Ramos (cell line): ENCODE results near the gene NRP1.

Experiments
- in situ Hi-C: fragments of 300-500 bp; cut with MboI; formaldehyde crosslinking; loops from one replicate; pipeline ENCODE4 v1.14.3; 2022; ENCODE audit warnings: low sequenced_read_pairs; ENCODE audit not compliant: unreplicated experiment

Gene NRP1

DNA sequence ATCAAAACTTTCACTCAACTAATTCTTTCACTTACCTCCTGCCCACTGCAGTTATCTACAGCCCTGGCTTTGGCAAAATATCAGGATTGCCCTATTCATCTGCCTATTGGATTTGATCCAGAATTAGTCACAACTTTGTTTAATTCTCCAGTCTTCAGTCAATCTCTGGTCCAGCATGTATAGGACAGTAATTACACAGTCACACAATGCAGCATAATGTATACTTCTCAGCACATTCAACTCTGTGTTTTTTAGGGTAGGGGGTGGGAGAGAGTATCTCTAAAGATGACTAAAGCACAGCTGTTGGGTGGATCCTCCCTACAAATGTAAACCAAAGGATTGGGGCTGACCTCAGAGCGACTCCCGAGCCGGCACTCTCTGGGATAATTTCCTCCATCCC lies 17.7 kb upstream of the NRP1 start:
- in situ Hi-C loops: no loop called here

GRCh38 chr10:33350041-33350440 lies 15.6 kb upstream of the NRP1 start:
- in situ Hi-C loops: no loop called here

DNA sequence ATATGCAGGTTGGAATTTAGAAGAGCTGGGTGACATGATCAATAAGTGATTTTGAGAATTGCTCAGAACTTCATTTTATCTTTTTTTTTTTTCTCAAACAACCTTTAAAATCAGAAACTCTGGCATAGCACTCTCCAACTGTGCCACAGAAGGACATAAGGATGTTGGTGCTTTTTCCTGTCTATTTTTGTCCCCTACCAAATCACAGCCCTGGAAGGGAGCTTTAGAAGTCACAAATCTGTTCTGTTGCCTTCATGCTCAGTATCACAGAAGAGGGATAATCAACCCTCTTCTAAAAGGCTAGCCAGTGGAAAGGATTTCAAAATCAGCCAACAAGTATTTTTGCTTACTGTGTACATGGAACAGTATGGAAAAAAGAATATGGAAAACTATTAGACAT lies 14.8 kb upstream of the NRP1 start:
- in situ Hi-C loops: loop anchor here (25.0 kb wide), 1 partner anchor 1288 kb away; no protein-coding TSS in a partner anchor

DNA sequence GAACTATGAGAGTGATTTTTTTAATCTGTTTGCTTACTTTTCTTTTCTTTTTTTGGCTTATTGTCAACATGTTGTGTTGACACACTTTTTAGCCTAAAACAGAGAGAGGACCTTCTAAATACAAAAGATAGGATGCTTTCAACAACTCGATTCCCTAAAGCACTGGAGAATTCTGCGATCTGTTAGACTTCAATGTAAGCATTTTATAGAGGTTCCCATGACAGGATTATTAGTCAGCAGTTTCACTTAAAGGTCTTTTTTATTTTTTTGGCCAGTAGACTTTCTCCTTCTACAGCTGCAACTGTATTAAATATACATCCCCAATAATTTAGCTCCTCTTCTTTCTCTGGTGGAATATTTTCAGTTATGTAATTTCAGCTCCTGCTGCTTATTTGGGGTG lies 12.7 kb upstream of the NRP1 start:
- in situ Hi-C loops: loop anchor here (25.0 kb wide), 1 partner anchor 1290 kb away; no protein-coding TSS in a partner anchor

DNA sequence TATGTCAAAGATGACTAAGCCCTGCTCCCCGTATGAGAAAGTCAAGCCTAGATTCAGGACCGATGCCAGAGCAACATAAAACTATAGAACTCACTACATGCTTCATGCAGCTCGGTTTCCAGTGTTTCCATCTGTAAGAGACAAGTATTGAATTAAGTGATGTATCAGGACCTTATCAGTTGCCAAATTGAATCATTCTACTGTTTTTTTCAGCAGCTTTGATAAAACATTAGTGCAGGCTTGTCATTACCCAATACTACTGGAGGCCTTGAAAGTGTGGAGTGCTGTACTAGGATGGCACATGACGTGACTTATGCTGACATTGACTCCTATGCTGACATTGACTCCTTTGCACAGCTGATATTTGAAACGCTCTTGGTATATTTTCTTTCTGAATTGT lies 10.8 kb upstream of the NRP1 start:
- in situ Hi-C loops: loop anchor here (25.0 kb wide), 1 partner anchor 1292 kb away; no protein-coding TSS in a partner anchor

DNA sequence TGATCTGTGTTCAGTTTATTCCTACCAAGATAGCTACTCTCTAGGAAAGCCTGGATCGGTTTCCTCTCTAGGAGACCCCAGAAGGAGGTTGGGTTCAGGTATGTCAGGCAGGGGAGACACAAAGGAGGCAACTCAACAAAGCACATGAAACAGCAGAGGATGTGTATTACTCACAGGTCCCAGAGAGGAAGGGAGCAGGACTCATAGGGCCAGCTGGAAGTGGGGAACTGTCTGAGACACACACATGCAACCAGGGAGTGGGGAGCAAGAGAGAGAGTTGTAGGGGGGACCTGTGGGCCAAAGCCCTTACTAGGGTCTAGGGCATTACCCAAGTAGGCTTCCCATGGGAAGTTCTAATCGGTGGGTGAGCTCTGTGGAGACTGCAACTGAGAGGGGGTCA lies 10.2 kb upstream of the NRP1 start:
- in situ Hi-C loops: loop anchor here (25.0 kb wide), 1 partner anchor 1293 kb away; no protein-coding TSS in a partner anchor

GRCh38 chr10:33341637-33342036 lies 7.2 kb upstream of the NRP1 start:
- in situ Hi-C loops: loop anchor here (25.0 kb wide), 1 partner anchor 1296 kb away; no protein-coding TSS in a partner anchor

GRCh38 chr10:33337326-33337957 lies 3.0 kb upstream of the NRP1 start:
- in situ Hi-C loops: loop anchor here (25.0 kb wide), 1 partner anchor 1300 kb away; no protein-coding TSS in a partner anchor

- in situ Hi-C loops: loop anchor here (25.0 kb wide), 1 partner anchor 1301 kb away; no protein-coding TSS in a partner anchor
Measured at GRCh38 chr10:33336582-33337325, 2.3 kb upstream of the NRP1 start.

DNA sequence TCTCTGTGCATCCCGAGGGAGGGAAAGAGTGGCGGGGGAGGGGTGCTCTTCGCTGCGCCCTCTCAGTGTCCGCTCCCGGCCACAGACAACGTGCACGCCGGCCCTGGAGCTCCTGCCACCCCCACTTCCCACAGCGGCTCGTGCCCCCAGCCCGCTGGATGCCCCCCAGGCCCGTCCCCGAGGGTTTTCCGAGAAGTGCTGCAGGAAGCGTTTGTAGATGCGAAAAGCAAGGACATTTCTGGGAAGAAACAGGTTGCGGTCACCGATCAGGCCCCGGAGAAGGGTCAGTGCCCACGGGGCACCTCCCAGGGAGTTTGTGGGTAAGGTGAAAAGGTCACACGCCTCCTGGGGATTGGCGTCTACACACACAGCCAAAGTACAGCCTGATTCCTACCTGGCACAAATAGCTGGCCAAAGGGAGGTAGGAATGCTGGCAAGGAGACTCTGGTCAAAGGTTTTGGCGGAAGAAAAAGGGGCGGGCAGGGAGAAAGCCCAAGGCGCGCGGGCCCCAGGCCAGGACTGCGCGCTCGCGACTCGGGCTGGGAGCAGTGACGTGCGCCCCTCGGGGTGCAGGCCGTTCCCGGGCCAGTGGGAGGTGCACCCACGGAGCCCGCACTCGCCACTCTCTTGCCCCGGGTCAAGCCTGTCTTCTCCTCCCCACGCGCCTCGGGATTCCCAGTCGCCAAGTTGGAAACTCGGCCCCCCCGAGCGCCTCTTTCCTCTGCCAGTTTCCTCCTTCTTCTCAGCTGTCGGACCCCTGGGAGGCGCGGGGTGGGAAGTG lies 1.5 kb upstream of the NRP1 start:
- in situ Hi-C loops: loop anchor here (25.0 kb wide), 1 partner anchor 1301 kb away; no protein-coding TSS in a partner anchor

GRCh38 chr10:33335551-33335800 lies 1.0 kb upstream of the NRP1 start:
- in situ Hi-C loops: loop anchor here (25.0 kb wide), 1 partner anchor 1302 kb away; no protein-coding TSS in a partner anchor

- in situ Hi-C loops: loop anchor here (25.0 kb wide), 1 partner anchor 1302 kb away; no protein-coding TSS in a partner anchor
Measured at GRCh38 chr10:33334805-33335550, 511 bp upstream of the NRP1 start.

- in situ Hi-C loops: loop anchor here (25.0 kb wide), 1 partner anchor 1304 kb away; no protein-coding TSS in a partner anchor
Measured at GRCh38 chr10:33333260-33334101, 986 bp downstream of the NRP1 start.

DNA sequence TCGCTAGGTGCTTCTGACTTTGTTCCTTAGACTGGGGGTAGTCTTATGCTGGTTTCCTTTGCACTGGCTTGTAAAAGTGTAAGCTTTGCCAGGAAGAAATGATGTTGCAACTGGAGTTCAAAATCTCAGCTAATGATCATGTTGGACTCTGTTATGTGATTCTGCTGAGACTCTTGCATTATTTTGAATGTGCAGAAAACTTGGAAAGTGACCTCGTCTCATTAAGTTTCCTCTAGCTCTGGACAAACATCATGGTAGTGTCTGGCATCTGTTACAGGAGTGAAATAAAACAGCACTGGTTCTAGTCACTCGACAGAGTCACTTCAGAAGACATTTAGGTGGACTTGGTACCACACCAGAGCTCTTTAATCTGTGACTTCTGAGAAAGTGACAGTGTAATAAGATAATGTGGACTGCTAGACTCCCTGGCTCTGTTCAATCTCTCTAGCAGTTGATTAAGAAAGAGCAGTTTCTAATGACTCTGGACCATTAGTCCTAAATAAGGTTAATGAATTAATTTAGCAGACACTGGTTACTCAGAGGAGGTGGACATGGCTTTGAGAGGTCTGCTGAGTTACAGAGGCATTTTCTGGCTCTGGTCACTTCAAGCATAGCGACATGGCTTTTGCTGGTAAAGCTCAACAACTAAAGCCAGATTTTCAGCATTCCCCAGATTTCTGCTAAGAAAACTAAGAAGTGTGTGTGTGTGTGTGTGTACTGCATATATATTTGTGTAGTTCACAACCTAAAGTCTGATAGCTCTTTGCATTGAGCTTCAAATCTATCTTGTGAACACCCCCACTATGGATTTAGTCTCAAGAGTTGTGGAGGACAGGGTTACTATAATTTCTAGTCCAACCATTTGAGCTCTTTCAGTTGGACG lies 2.0 kb downstream of the NRP1 start:
- in situ Hi-C loops: loop anchor here (25.0 kb wide), 1 partner anchor 1305 kb away; no protein-coding TSS in a partner anchor

DNA sequence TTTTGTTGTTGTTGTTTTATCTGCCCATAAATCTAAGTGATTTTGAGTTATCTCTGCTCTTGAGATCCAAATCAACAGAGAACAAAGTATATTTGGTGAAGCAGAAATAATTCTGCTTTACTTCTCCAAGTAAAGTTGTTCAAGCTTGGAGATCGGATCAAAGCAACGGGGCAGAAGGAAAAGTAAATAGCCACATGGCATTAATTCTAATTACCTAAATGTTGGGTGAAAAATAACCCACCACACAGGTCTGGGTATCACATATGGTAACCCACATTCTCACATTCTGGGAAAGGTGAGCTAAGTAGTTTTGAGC lies 3.1 kb downstream of the NRP1 start:
- in situ Hi-C loops: loop anchor here (25.0 kb wide), 1 partner anchor 1306 kb away; no protein-coding TSS in a partner anchor

DNA sequence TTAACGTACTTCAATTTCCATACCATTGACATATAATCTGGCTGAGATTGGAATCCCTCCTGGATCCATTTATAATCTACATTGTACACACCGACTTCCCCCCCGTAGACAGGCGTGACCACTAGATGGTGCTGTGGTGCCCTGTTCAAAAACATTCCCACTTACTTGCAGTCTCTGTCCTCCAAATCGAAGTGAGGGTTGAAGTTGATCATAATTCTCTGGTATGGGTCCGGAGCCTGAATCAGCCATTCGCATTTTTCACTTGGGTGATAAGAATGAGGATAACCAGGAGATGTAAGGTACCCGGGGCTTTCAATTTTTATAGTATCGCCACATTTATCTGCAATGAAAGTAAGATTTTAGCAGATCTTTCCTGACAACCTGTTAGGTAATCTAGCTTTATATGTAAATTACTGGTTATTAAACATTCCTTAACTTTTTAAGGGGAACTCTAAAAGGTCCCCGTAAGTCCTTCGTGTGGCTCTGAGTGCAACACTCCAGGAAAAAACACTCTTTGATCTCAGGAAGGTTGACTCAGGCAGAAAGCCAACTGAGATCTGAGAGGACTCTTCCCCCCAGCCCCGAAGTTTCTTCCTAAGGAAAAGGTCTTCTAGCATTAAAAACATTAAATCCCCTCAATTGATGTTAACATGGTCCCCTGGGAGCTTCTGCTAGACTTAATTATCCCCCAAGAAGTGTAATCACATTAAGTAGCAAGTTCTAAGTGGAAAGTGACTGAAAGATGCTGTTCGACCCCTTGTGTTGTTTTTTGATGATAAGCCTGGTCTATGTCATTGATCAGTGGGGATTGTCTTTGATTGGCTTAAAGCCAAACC lies 3.7 kb downstream of the NRP1 start:
- in situ Hi-C loops: loop anchor here (25.0 kb wide), 1 partner anchor 1307 kb away; no protein-coding TSS in a partner anchor

GRCh38 chr10:33329178-33329577 lies 5.3 kb downstream of the NRP1 start:
- in situ Hi-C loops: loop anchor here (25.0 kb wide), 1 partner anchor 1308 kb away; no protein-coding TSS in a partner anchor
